Measurements from ENCODE around the gene LTBP1. TPM values are rescaled to one million over a fixed set of nuclear protein-coding genes. Genes with fewer than 3 reads are reported as not detected.

The LTBP1 gene
- total RNA-seq, 1 donor from 2014 or later: 205 TPM

DNA sequence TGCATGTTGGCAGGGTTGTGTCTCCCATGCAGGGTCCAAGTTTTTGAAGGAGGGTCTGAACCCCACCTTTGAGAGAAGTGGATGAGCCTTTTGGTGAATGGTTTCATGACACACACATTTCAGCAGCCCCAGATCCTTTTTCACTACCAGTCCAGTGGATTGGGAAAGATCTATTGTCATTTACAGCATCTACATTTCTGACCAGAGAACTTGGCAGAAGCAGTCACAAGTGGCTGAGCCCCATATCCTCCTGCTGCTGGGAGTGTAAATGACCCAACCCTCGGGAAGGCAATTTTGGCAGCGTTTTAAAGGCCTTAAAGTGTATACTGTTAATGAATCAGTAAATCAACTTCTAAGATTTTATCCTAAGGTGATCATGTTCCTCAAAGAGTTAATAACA lies 355.6 kb downstream of the LTBP1 start:
- no peak for DNase-seq (ENCODE audit: low spot score)

DNA sequence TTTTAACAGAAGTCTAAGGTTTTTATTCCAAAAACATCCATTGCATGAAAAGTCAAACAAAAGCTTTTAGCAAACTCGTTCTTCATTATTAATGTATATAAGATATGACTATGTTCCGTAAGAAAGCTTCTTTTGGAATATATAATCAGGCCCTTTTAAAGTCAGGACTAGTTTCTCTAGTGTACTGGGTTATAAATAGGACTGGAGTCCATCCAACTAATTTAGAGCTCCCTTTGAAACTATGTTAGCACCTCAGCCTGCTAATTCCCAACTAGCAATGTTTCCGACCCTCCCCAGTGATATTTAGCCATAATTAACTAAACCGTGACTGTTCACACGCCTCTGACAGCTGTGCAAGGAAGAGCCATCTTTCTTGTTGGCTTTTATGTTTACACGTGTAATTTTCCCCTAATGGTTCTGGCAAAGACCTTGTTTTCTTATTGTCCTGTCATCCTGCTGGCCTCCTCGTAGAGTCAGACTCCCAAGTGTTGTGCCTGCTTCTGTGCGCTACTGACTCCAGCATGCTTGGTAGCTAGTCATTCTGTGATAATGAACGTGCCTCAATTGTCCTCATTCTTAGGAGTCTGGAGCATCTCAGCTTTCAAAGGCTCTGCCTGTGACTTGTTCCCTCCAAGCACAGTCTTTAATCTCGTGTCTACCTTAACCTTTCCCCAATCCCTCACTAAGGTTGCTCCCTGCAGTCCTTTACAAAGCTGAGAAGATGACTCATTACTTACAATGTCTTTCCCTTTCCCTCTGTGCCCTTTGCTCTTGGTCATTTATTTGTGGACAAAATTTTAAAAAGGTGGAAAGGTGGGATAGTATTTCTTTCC lies 357.5 kb downstream of the LTBP1 start:
- no peak for DNase-seq (ENCODE audit: low spot score)

DNA sequence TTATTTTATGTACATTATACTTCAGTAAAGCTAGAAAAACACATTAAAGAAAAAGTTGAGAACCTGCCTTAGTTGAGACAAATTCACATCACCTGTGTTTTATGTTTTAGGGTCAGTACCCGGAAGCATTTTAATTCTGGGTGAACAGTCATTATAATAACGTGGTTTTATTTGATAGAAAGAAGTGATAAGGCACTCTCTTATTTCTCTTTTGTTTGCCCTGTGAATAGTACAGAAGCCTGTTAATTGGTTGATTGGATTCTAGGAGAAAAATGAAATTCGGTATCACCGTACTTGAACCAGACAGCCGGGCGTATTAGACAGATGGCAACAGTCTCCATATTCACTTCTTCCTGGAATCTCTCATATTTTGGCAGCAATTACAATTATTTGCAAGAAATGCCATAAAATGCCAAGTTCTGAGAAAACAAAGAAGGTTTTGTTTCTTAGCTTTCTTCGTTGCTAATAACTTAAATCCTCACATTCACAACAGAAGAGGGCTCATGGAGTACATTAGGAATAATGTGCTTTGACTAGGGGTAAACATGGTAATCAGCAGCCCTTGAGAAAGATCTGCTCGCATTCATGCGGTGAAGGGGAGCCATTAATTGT lies 361.0 kb downstream of the LTBP1 start:
- DNase-seq (ENCODE audit: low spot score): no peak

DNA sequence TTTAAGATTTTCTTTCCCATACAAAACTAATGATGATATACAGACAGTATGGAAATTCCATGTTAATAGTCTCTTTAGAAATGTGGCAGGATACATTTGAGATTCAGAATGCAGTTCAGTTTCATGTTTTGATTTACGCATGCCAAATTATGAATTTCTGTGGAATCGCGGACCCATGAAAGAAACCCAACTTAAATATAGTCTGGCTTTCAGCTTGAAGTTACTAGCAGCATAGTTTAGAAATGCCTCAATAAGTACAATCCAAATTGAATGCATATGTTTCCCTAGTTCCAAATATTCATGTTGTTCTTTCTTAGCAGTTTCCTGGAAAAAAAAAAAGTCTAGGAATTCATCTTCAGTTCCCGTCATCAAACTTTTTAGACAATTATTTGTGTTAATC lies 365.6 kb downstream of the LTBP1 start:
- DNase-seq (ENCODE audit: low spot score): no peak

DNA sequence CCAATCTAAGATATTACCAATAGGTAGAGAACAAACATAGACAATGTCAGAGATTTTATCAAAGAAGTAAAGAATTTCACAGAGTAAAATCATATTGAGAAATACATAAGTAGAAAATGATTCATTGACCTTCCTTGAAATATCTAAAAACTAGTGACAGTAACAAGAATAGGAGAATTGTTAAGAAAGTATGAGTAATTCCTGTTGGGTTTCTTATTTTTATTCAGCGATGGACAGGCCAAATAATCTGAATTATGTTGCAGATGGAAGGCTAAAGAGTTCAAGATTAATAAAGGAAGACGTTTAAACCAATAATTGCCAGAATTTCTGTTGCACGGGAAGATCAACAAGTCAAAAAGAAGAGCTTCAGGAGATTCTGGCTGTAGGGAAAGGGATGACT lies 366.3 kb downstream of the LTBP1 start:
- DNase-seq (ENCODE audit: low spot score): no peak

DNA sequence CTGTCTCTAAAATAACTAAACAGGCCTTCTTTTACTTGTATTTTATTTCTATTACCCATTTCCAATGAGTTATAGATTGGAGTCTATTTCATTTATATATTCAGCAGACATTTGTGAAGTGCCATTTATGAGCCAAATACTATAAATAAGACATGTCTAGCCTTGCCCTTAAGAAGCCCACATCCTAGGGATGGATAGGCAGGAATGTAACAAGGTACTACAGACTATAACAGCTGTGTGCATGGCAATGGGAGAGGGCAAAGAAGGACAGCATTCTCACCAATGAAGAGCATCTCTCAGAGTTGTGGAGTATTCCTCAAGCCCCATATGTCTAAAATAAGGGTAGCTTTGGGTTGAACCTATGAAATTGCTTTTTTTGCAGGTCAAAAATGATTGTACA lies 367.8 kb downstream of the LTBP1 start:
- DNase-seq (ENCODE audit: low spot score): no peak

DNA sequence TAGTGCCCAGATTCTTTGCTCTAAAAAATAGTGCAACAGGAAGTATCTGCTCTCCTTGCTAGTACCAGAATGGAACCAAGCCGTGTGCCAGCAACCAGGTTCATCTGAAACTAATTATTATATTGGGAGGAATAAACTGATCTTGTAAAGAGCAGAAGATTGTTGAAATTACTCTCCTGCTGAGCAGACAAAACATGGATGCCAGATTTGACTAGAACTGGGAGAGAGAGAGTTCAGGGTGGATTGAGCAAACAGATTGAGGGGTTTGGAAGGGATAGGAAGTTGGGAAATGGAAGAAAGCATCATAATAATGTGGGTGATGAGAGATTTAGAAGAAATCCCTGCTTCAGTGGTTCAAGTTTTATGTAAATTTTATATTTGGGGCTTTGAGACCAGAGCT lies 369.6 kb downstream of the LTBP1 start:
- no peak for DNase-seq (ENCODE audit: low spot score)

DNA sequence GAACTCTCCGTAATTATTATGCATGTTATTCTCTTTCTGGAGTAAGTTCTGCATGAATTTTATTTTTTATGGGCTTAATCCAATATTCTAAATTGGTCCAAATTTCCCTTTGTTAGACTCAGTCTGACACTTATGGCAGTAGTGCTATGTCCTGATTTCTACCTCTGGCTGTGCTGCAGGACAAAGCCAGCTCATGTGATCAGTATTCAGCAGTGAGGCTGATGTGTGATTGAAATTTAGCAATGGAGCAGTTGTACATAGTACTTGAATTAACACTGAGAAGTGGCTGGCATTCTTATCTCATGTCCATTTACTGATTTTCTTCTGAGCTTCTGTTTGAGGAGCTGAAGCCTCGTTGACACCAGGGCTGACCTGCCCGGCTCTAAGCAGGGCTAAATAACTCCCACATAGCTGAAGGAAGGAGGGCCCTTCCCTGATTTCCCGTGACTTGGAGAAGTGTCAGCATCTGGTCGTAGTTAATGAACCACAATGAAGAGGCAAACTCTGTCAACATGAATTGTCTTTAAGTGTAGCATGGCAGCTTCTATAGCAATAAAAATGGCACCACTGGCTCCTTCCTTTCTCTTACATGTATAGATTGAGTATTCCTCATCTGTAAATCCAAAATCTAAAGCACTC lies 370.7 kb downstream of the LTBP1 start:
- no peak for DNase-seq (ENCODE audit: low spot score)

DNA sequence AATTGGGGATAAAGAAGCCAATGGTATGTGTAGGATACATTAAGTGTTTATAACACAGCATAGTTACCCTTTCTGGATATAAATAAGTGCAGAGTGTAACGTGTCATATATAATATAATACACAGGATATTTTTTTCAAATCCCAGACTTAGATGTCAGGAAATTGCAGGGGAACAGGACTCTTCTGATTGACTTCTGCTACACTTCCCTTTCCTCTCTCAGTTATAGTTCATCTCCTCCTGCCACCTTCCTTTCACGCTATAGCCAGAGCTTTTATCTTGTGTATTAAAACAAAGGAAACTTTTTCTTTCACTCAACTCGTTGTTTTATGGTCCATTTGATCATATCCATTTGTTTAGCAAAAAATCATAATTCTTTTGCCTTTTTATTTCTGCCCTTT lies 371.7 kb downstream of the LTBP1 start:
- DNase-seq (ENCODE audit: low spot score): no peak

DNA sequence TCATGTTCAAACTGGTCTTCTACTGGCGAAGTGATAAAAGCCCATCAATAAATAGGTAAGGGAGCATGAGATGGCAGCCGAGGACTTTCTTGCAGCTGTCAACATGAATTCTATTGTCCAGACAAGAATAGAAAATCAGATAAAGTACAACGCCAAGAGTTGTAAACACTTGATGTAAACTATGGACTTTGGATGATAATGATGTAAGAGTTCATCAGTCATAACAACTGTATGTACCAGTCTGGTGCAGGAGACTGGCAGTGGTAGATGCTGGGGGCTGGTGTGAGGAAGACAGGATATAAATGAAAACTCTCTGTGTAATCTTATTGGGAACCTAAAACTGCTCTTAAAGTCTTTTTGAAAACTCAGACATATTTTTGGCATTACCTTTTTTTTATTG lies 373.8 kb downstream of the LTBP1 start:
- DNase-seq (ENCODE audit: low spot score): no peak

DNA sequence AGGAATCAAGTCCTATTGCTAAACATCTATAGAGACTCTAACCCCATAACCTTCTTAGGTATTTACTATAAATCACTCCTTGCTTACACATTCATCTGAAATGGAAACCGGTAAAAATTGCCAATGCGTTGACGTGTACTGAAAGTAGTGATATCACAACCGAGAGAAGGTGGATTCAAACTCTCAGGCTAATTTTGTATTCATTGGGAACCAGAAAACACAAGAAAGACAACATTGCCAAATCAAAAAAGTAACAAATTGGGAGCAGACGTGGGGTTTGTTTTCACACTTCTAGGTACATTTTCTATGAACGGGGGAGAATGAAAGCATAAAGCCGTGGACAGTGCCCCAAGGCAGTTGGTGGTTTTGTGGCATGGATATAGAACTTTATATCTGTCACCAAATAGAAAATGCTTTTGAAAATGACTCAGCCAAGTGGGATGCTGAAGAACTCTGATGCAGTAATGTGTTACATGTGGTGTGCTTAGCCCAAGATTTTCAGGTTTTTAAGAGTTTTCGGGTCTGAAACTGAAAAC lies 374.6 kb downstream of the LTBP1 start:
- no peak for DNase-seq (ENCODE audit: low spot score)

DNA sequence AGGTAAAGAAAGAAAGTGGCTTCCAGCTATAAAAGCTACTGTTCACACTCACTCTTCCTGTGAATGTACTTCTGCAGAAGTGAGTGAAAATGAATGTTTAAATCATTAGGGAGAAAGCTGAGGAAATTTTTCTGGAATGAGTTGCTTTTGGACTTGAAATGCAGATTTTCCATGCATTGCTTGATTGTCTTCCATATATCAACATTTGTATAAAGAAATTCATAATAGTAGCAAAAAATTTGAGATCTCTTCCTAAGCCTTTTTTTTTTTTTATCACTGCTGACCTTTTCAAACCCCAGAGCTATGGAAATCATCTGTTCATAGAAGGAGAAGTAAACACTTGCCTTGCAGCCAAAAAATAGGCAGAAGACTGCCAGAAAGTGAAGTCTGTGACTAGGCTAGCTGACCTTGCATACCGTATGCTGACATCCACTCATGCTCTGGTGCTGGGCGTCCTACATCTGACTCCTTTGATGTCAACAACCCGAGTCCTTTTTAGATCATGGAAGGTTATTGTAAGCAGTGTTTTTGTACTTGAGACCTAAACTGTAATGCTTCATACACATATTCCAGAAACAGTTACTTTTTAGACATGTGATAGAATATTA lies 375.2 kb downstream of the LTBP1 start:
- peak; percentile 29 for DNase-seq (ENCODE audit: low spot score)

DNA sequence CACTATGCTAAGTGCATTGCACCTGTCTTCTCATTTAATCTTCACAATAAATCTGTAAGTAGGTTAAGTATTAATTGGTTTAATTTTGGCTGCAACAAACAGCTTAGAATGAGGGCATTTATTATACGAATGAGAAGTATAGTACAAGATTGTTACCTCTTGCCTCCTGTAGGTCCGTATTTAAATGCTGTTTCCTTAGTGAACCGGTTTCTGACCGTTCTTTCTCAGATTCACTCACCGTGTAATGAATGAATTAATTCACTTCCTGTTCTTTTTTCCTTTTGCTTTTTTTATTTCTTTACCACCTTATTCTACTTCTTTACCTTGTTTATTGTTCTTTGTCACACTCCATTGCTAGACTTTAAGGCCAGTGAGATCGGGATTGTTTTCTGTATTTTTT lies 375.9 kb downstream of the LTBP1 start:
- no peak for DNase-seq (ENCODE audit: low spot score)

DNA sequence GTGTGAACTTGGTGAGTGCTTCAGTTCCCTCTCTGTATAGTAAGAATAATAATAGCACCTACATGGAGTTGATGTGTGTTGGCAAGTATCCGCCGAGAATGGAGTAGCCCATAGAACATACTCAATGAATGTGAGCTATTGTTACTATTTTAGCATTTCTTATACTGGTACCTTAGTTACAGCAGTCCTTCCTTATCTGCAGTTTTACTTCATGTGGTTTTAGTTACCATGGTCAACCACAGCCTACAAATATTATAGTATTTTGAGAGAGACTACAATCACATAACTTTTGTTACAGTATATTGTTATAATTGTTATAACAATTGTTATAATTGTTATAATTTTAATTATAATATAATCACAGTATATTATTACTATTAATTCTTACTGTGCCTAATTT lies 377.2 kb downstream of the LTBP1 start:
- no peak for DNase-seq (ENCODE audit: low spot score)

DNA sequence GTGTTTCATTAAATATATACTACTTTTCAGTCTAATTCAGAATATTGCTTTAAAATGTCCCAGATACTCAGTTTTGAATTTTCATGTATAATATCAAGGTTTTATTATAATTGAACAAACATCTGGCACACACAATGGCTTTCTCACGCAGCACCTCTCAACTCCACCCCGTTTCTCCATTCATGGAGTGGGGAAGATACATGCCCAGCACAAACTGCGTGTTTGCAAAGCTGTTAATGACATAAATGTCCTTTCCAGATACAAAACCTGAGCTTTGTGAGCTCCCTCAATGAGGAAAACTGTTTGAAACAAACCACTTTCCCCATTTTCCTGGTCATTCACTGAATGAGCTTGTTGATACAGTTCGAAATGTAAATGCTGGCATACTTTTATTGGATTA lies 379.3 kb downstream of the LTBP1 start:
- DNase-seq (ENCODE audit: low spot score): no peak

DNA sequence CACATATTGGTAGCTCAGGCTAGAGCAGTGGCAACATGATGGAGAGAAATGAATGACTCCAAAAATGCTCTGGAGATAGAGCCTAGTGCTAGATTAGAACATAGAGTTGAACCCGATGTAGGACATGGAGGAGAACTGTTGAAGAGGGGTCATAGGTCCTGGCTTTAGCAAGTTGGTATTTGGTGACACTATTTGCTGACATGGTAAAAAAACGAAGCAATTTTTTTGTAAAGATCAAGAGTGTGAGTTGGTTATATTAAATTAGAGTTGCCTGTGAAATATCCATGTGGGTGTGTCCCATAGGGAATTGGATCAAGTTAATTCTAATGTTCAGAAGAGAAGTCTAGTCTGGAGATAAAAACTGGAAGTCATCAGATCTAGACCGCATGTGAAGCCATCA lies 386.7 kb downstream of the LTBP1 start:
- no peak for DNase-seq (ENCODE audit: low spot score)

DNA sequence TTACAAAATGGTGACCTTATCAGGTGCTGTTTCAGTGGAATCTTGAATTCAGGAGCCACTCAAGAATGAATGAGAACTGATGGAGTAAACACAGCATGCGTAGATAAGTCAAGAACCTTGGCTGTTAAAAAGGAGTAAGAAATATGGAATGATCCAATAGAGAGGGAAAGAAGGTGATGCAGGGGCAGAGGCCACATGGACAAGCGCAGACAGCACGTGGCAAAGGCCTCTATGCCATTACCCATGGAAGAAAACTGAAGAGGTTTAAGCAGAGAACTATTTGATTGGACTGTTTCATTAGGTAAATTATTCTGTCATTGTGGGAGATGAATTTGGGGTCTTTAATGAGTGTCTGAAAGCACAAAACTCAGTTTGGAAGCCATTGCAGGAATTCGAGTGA lies 387.3 kb downstream of the LTBP1 start:
- DNase-seq (ENCODE audit: low spot score): no peak

DNA sequence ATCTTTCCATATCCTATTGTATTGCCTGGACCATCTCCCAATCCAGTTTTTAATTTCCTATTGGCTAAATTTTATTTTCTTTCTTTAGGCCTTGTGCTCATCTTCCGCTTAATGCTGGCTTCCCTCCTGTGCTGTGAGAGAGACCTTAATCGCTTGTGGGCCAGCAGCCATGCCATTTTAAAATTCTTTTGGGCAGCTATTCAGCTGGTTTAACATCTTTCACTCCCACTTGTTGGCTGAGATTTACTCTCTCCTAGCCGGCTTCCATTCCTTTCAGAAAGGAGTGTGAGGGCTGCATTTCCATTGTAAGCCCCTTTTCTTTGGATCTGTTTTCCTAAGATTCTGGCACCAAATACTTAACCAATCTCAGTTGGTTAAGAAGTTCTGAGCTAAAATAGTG lies 388.8 kb downstream of the LTBP1 start:
- no peak for DNase-seq (ENCODE audit: low spot score)

DNA sequence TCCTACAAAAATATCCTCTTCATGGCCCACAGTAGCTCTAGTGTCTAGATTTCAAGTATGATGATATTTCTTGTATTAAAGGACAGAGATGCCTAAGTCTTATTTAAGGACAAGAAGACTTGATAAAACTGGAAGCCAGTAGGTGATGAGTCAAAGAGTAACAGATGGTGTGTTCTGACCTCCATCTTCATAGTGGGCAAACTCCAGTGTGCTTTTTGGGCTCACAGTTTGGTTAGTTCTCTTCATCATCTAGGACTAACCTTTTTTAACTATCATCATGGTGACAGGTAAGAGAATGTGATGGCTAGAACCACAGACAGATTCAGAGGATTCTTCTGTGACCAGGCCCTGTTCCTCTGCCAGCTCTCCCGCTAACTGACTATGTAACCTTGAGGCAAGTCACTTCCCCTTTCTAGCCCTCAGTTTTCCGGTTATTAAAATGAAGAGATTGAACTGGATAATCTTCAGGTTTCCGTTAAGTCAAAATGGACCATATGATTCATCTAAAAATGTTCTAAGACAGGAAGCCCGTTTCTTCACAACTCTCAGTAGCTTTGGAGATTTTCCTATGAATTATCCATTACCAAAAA lies 389.4 kb downstream of the LTBP1 start:
- DNase-seq (ENCODE audit: low spot score): no peak

DNA sequence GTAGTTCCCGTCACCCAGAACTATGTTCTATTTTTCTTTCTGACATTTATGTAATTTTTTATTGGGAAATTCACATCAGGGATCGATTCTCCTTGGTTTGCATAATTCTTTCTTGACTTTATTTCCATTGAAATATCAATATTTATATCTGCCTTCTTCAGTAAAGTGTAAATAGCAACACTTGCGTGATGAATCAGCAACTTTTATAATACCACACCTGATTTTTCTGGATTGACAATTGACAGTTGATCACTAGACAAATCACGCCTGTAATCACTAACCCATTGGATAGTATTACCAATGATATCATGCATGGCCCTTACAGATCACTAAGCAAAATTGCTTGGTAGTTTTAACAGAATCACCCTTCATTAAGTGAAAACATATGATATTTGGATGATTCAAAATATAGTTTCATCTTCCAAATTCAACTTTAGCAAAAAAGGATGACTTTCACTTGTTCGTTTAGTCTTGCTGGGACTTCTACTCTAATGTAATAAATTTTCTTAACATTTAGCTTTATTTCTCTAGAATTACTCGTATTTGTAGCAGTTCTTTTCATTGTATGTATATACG lies 390.7 kb downstream of the LTBP1 start:
- DNase-seq (ENCODE audit: low spot score): no peak

DNA sequence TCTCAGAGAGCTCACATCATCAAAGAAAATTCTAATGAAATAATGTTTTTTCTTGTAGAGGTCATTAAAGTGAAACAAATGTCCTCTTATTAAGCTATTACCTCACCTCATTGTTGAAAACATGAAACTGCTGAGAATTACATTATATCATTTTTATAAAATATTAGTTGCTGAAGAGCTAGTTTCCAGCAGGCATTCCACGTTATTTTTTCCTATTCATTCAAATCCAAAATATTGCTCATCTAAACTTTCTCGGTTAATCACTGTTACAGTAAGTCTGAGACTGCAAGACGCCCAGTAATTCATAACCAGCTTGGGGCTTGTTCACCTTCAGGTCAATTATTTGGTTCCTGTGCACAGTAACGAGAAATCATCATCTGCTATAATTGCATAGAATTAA lies 391.2 kb downstream of the LTBP1 start:
- no peak for DNase-seq (ENCODE audit: low spot score)

DNA sequence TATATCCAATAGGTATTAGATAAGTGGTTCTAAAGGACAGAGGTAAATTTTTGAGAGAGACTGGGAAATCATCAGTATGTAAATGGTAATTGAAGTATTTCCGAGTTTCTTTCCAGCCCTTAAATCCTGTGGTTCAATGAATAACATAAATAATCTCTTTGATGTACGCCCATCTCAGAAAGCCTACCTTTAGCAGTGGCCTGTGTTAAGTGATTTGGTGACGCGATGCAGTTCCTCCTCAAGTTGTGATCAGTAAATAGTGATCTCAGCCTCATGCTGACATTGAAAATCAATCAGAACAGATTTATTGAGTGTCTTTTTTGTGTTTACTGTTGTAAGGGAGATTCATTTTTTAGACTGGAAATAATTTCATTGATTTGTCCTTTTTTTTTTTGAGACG lies 392.5 kb downstream of the LTBP1 start:
- no peak for DNase-seq (ENCODE audit: low spot score)
